GM19397 (cell line): Measurements from ENCODE around the gene LATS2.

ENCODE experiments used
- ATAC-seq: cut with Tn5 transposase; IDR thresholded peaks from one replicate; pipeline ENCODE4 v1.9.1; 2021; ENCODE audit warnings: mild to moderate bottlenecking, moderate library complexity; ENCODE audit not compliant: unreplicated experiment

Gene LATS2

DNA sequence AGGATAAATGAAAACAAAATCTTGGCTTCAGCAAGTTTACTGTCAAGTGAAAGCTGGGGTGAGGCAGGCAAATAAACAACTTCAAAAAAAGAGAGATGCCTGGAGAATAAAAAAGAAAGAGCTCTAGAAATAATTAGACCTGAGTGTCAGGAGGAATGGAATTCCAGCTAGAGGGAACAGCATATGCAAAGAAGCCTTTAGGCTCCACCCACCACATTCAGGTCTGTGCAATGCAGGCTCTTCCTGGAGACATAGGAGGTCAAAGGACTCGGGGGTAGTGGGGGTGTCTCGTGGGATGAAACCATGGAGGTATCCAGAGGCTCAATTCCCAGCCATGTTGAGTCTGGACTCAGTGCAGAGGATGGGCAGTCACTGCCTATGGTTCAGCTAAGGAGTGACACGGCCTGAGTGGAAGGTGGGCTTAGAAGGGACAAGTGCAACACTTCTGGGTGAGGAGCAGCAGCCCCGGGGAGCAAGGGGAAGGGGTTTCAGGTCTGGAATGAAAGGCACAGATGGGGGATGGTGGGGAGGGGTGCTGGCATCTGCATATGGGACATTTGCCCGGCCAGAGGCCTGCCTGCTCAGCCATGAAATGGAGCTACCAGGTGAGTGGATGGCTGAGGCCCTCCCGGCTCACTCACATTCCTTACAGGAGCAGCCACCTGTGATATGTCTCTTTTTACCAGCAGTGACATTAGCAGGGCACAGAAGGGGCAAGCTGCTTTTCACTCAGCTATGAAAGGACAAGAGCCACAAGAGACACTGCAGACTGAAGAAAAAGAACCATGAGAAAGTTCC lies 12.3 kb downstream of the LATS2 start:
- ATAC-seq, result no peak

DNA sequence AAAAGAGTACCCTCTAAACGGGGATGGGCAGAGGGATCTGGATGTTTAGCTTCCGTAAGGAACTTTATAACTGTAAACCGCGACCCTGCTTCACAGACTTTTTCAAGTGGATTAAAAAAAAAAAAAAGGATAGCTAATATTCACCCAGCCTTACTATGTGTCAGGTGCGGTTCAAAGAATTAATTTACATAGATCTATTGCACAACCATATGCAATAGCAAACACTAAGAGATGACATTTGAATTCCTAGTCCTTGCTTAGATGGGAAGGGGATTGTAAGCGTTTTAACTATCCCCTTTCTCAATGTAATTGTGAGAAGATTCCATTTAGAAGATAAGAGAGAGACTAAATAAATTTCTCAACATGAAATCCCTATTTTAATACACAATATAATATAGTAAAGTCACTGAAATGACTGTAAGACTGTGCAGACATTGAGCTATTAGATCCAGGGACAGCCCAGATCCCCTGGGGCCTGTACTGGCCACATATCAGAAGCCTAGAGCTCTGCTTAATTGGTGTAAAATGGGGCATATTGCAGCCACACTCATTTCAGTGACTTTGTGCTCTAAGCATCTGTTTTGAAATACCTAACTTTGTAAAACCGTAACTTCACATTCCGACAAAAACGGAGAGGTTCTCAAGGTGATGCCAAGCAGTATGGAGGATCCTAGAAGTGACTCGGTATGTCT lies 13.6 kb downstream of the LATS2 start:
- no peak for ATAC-seq

DNA sequence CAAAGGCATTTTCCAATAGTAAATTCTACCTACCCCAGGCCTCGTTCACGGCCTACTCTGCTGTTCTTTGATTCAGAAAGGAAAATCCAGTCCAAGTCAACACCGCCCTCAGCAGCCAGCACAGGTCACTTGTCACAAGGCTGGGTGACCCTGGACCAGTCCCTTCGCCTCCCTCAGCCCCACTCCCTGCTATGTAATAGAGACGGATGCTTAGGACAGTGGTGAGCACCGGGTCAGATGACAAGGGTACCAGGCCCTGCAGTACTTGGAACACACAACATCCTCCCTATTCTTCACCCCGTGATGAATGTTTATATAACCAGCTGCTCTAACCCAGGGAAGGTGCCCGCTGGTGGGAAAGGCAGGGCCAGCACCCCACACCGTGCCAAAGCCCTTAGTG lies 14.3 kb downstream of the LATS2 start:
- no peak for ATAC-seq

DNA sequence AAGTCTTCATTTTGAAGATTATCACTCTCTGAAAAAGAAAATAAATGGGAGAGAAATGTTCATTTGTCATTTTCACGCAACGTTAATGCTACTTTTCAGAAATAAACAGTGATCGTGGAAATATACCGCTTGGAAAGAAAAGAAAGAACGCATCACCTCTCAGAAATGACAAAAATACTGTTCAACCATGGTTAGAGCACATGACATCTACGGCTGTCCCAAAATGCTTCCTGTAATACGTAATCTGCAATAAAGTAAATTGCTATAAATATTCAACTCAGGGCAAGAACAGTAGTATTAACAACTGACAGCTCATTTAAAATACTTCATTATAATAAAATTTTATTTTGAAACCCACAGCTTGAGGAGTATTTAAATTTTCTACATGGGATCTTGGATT lies 15.2 kb downstream of the LATS2 start:
- ATAC-seq, result no peak

DNA sequence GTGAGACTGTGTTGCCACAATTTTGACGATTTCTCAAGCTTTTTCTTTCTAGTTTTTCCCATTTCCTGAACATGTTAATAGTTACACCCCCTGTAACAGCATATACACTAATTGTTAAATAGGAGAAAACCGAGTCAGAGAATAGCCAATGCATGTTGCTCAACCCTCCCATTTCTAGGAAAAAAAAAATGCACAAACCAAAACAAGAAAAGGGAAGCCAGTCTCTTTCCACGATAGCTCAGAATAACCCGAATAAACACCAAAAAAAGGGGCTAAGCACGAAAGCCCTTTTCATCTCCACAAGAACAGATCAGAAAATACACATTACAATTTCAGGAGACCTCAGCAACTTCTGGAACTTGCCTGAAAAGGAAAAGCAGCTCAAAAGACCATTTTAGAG lies 16.3 kb downstream of the LATS2 start:
- no peak for ATAC-seq

DNA sequence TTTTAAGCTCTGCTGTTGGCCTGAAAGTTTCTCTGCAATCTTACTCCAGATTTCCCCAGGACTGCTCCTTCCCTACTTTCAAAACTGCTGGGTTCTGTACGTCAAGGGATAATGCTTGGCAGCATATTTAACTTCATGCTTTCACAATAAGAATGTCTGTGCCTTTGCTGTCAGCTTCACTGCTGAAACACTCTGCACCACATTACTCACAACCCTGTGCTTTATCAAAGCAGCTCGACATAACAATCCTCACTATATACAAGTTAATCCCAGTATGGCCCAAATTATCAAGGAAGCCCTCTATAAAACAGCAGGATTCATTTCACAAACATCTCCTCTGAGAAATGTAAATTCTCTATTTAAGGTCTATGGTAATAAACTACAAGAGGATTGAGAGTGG lies 17.5 kb downstream of the LATS2 start:
- no peak for ATAC-seq

DNA sequence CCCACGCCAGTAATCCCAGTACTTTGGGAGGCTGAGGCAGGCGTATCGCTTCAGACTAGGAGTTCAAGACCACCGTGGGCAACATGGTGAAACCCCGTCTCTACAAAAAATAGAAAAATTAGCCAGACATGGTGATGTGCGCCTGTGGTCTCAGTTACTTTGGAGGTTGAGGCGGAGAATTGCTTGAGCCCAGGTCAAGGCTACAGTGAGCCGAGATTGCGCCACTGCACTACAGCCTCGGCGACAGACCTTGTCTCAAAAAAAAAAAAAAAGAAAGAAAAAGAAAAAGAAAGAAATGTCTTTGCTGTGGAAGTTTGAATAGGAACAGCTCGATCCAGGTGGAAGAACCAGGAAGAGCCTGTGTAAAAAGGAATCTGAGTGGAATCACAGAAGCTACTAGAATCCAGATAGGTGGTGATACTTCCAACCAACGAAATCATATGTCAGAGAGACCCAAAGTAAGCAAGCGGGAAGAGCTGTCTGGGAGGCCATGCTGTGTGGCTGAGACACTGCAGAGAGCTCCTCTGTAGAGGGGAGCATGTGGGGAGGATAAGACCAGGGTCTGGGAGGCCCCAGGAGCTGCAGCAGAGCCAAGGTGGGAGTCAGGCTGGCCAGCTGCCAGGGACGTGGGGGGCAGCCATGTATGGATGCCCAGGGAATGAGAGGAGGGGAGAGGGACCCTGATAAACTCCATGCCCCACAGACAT lies 21.1 kb downstream of the LATS2 start:
- ATAC-seq, result no peak

DNA sequence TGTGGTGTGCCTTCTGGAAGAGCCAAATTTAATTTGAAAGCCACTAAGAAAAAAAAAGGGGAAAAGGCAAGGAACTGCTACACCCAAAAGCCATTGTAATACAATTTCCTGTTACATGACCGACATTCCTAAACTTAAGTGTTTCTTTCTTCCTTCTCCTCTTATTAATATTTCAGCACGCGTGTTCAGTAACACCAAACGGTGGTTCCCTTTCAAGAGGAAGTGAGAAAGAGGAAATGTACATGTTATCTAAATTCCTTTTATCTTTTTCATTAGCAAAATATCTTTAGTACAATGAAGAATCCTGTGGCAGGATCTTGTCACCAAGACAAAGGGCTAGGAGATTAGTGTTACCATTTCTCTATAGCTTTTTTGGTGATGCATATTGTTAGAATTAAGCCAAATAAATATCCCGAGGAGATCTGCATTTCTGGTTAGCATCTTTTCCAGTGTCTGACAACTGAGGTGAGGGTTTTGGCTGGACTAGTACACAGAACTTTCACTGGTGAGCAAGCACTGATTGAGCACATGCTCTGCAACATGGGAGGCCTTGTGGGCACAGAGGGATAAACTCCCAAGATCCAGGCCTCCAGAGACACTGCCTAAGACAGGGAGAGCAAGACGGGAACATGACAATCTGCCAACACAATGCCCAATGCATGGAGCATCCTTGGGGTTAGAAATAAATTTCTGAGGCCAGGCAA lies 22.1 kb downstream of the LATS2 start:
- ATAC-seq, result no peak

DNA sequence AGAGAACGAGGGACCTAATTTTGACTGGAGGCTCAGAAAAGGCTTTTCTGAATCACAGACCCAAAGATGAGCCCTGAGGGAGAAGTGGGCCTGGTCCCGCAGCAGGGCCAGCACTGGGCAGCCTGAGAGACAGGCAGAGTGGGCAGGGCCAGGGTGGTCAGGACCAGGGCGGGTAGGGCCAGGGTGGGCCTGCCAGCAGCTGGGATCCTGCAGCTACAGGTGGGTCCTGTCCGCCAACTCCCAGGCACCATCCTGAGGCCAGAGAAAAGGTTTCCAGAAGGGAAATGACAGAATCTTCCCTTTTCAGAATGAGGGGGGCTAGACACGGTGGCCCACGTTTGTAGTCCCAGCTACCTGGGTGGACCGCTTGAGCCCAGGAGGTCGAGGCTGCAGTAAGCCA lies 23.7 kb downstream of the LATS2 start:
- no peak for ATAC-seq

DNA sequence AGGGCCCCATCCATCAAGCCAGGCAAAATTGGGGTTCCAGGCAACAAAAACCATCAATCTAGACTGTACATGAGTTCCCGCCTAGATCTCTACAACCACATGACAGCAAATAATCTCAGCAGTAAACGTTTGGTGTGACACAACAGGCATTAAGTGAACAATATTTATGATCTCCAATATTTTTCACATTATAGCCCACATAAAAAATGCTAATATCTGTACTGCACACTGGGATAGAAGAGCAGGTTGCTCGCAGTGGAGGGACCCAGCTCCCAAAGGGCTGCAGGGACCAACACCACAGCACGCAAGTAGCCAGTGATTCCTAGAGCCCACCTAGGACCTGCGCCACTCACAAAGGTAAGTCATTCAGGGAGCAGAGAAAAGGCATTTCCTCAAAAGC lies 25.9 kb downstream of the LATS2 start:
- no peak for ATAC-seq

DNA sequence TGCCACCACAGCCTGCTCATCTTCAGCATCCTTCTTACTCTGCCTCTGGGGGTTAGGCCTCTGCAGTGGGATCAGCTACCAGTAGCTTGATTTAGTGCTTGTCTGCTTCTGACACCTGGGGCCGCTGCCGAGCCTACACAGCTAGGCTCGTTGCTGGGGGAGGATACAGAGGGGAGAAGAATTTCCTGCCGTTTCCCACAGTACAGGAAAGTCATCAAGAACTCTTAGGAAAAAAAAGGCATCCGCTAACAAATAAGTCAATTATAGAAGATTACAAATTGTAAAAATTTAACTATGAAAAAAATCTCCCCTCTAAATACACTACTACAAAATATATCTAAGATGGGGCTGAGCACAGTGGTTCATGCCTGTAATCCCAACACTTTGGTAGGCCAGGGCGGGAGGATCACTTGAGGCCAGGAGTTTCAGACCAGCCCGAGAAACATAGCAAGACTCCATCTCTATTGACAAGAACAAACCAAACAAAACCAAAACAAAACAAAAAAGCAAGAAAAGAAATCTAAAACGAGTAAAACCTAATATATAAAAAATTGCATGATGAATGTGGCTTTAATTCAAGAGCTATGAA lies 26.7 kb downstream of the LATS2 start:
- no peak for ATAC-seq

DNA sequence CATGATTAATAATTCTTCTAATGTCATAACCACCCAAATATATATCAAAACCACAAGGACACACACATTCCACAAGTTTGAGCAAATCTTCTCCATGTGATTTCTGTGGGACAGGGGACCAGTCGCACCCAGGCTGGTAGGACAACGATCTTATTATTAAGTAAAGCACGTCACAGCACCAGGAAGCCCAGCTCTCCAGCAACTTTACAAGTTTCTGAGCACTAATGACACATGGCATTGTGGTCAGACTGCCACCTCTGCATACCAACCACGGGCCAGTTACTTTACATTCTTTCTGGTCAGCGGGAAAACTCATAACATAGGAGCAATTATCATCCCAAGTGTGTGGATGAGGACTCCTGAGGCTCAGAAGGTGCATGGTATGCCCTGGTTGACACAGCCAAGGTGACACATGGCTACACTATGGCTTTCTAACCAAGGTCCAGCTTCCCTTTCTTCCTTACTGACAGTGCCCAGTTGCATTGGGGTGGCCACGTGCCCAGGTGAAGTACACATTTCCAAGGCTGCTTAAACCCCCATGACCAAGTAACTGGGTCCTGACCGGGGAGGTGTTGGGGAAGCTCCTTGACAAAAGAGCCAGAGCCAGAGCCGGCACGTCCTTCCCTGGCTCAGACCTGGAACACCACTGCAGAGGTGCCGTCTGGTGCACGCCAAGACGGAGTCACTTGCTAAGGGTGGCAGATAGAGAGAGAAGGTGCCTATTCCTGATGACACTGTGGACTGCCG lies 27.4 kb downstream of the LATS2 start:
- ATAC-seq, result no peak

DNA sequence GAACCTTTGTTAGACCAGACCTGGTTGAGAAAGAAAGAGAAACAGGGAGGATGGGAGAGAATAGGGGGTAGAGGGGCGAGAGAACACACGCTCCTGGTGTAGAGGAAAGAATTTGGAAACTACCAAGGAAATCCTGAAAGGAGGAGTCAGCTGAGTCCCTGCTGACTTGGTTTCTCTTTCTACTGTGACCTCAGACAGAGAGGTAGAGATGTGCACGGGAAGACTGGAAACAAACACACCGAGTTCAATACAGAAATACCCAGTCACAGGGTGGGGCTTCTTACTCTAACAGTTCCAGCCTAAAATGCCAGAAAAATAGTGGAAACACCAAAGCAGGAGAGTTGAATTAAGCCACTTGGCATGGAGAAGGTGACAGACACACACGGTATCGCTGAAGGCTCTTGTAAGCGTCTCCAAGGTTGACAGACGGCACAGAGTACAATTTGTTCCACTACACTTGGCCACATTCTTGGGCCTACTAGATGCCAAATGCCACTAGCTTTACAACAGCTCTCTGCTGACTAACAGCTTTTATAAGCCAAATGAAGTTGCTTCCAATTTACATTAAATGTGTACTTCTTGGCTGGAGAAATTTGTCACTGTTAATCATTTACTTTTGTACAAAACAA lies 28.1 kb downstream of the LATS2 start:
- ATAC-seq, result no peak

DNA sequence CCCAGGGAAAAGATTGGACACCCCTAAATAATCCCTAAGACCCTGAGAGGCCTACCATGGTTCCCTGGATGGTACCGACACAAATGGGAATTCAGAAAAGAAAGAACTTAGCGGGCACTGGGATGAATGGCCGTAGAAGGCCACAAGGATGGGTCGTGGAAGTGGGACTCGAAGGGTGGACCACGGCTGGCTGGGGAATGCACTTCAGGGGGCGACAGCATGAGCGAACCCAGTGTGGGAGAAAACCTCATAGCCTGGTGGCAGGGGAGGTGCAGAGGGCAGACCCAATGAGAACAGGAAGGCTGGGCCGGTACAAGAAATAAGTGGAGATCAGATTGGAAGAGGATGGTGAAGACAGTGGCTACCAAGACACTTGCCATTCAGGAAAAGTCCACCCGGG lies 28.7 kb downstream of the LATS2 start:
- no peak for ATAC-seq

DNA sequence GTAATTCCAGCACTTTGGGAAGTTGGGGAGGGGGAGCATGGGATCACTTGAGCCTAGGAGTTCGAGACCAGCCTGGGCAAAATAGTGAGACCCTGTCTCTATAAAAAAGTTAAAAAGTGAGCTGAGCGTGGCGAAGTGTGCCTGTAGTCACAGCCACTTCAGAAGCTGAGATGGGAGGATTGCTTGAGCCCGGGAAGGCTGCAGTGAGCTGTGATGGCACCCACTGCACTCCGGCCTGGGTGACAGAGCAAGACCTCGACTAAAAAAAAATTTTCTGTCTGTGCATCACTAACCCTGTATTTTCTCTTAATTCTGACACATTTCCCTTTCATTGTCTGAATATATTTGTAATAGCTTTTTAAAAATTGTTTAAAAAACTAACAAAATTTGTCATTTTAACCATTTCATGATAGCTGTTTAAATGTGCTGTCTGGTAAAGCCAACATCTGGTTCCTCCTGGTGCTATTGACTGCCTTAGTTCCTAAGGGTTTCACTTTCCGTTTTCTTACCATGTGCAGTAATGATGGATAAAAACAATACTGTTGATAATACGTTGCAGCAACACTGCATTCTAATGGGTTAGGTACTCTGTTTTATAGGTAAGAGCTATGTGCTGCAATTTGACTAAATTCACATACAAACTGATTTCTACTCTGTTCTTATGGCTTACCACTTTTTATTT lies 29.7 kb downstream of the LATS2 start:
- ATAC-seq, result no peak

DNA sequence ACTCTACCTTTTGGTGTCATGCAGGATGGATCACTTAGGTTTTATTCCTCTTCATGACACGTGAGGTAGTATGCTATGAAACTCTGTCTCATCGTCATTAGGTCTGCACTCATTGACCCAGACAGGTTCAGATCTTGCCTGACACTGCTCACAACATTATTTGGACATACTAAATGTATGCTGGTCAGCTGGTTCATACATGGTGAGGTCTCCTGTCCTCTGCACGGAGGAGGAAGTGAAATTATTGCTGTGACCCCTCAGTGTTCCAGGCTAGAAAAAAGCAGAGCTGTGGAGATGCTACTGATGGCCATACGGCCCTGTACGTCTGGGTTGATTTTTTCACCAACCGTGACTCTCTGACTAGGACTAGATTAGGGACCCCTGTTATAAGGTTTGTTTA lies 35.8 kb downstream of the LATS2 start:
- no peak for ATAC-seq

DNA sequence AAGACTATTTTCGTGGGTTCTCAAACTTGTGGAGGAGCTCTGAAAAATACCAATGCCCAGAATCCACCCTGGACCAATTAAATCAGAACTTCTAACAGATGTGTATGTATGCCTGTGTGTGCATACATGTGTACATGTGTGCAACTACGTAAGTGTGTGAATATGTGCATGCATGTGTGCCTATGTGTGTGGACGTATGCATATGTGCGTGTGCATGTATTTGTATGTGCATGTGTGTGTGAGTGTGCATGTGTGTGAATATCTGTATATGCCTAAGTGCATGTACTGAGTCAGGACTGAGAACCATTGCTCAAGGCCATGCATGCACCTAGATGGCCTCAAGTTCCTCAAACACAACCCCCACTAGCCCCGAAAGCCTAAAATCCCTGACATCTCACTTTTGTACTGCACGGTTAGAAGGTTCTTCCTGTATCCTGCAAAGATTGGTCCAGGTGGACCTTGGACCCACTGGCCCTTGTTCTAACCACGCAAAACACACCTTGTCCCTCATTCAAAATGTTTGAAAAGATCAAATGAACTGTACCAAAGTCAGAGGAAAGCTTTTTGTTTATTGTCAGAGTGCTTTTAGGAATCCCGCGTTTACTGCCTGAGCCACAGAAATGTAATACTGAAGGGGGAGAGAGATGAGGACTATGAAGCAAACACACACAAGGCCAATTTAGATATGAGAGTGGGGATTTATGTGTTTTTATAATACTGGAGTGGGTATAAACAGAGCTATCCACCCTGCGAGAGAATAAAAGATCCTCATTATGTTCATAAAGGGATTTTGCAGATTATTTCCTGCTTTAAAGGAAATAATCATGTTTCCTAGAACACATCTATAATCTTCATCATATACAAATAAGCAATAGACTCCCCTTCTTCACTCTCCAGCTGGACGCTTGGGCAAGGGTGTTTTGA lies 39.1 kb downstream of the LATS2 start:
- no peak for ATAC-seq

DNA sequence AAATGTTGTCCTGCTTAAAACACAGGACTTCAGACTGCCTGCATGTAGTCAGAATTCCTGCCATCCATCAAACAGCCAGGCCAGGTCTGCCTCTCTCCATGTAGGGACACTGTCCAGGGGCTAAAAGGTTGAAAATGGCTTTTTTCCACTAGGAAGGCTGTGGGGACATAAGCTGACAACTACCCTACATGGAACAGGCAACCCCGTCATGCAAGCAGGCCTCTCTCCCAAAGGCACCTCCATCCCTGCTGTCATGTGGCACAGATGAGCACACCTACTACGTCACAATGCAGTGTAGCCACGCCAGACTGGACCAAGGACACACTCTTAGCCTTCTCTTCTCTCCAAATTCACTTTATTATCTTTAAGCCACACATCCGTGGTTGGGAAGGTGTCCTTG lies 40.8 kb downstream of the LATS2 start:
- no peak for ATAC-seq
